Breast epithelium (tissue), 3 donors: ENCODE results near the gene PKD1.

Experiments used
- POLR2A ChIP-seq: fragments of 450-650 bp; IDR thresholded peaks from one replicate; pipeline ENCODE4 v1.6.1; 2016; ENCODE audit warnings: antibody characterized with exemption, mild to moderate bottlenecking, moderate library complexity
- POLR2AphosphoS5 ChIP-seq, 3 donors: sonication (generic); formaldehyde crosslinking; IDR thresholded peaks; one replicate each; pipeline ENCODE4 v1.6.1; 2017; ENCODE audit warnings: antibody characterized with exemption in 3 of 3
- TF ChIP-seq, protein P1 (sequence below), 3 donors: fragments of 450-650 bp; IDR thresholded peaks; one replicate each; pipeline ENCODE4 v1.5.1; 2016 to 2017; ENCODE audit warnings: antibody characterized with exemption in 3 of 3, mild to moderate bottlenecking in 3 of 3, moderate library complexity in 3 of 3

DNA sequence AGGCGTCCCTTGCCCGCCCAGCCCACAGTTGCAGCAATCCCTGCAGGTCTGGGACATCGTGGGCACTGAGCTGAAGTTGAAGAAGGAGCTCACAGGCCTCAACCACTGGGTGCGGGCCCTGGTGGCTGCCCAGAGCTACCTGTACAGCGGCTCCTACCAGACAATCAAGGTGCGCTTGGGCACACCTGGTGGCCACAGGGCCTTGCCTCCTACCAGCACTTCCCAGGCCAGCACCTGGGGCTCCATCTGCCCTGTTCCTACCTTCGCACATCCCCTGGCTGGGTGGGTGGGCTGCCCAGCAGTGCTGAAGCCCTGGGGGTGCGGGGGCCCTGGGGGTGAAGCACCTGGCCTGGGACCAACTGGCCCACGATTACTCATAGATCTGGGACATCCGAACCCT, 39.8 kb upstream of the PKD1 start:
- TF ChIP-seq, protein P1, sequence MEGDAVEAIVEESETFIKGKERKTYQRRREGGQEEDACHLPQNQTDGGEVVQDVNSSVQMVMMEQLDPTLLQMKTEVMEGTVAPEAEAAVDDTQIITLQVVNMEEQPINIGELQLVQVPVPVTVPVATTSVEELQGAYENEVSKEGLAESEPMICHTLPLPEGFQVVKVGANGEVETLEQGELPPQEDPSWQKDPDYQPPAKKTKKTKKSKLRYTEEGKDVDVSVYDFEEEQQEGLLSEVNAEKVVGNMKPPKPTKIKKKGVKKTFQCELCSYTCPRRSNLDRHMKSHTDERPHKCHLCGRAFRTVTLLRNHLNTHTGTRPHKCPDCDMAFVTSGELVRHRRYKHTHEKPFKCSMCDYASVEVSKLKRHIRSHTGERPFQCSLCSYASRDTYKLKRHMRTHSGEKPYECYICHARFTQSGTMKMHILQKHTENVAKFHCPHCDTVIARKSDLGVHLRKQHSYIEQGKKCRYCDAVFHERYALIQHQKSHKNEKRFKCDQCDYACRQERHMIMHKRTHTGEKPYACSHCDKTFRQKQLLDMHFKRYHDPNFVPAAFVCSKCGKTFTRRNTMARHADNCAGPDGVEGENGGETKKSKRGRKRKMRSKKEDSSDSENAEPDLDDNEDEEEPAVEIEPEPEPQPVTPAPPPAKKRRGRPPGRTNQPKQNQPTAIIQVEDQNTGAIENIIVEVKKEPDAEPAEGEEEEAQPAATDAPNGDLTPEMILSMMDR (IDR thresholded peaks at IDR 0.05): no peak
- TF ChIP-seq POLR2AphosphoS5 (IDR thresholded peaks at IDR 0.05): no peak
- TF ChIP-seq POLR2A: no peak
